ENCODE data around the gene AFAP1.

DNA sequence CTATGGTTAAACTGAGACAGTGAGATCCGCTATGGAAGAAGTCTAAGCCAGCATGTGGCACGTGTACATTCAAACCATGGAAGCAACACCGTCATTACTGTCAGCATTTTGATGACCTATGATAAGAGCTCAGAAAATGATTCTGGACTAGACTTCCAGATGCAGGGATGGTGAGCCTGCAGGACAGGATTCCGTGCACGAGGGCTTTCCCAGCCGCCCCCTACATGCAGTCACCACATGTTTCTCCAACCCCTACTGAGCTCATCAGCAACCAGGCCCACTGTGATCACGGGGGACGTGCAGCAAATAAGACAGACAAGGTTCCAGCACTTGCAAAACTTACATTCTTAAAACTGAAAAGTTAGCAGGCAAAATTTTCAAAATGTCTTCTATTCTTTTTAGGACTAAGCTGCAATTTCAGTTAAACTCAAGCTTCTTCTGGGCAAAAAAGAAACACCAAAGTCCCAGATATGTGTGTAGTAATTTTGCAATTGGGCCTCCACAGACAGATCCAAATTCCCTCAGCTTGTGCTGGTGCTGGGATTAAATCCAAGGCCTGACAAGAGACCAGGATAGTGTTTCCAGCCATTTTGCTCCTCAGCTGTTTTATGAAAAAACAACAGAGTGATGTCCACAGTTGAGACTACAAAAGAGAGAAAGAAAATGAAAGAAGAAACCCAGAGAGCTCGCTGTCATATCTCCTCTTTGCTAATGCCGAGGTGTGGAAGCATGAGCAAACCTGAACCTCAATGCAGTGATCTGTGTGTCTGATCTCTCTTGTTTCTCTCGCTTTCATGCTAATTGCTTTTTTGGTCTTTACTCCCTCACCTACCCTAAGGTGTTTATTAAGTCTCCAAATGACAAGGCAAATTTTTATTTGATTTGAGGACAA is 118.2 kb downstream of the AFAP1 start:
- TF ChIP-seq GATA2 (IDR thresholded peaks at IDR 0.05; ENCODE audit: low read depth, low read length) (peak; percentile 94), GATA3 (IDR thresholded peaks at IDR 0.05; ENCODE audit: low read depth, low read length) (peak; percentile 87)

All from SH-SY5Y (cell line).